Endodermal cell (in vitro differentiated cells): ENCODE measurements around the gene OSBPL3. TPM values are rescaled to one million over a fixed set of nuclear protein-coding genes. Genes with fewer than 3 reads are reported as not detected.
A peak's percentile ranks its signal among the peaks of the same experiment; 100 is the strongest.

Experiments used
- DNase-seq: peaks from one replicate; pipeline ENCODE4 v3.0.0-alpha.2; 2017
- H3K27ac ChIP-seq: 2 replicates; pipeline ENCODE4 v1.5.1; 2013; ENCODE audit warnings: mild to moderate bottlenecking, low read depth, low read length, moderate library complexity
- H3K27me3 ChIP-seq: 2 replicates; pipeline ENCODE4 v1.6.1; 2013; ENCODE audit warnings: mild to moderate bottlenecking, low read length, moderate library complexity; ENCODE audit not compliant: insufficient read depth, control insufficient read depth, poor library complexity, severe bottlenecking
- H3K36me3 ChIP-seq: 2 replicates; pipeline ENCODE4 v1.7.0; 2013; ENCODE audit warnings: mild to moderate bottlenecking, low read length, moderate library complexity; ENCODE audit not compliant: control insufficient read depth, insufficient read depth
- H3K4me1 ChIP-seq: one replicate; pipeline ENCODE4 v1.7.0; 2013; ENCODE audit warnings: low read length; ENCODE audit not compliant: control insufficient read depth, insufficient read depth
- H3K4me3 ChIP-seq: 2 replicates; pipeline ENCODE4 v1.5.1; 2013; ENCODE audit warnings: mild to moderate bottlenecking, low read length, moderate library complexity
- H3K9ac ChIP-seq: 2 replicates; pipeline ENCODE4 v1.6.1; 2013; ENCODE audit warnings: mild to moderate bottlenecking, low read length, moderate library complexity; ENCODE audit not compliant: poor library complexity, severe bottlenecking; ENCODE audit errors: extremely low read depth
- H3K9me3 ChIP-seq: 2 replicates; pipeline ENCODE4 v1.6.1; 2013; ENCODE audit warnings: mild to moderate bottlenecking, low read length, moderate library complexity; ENCODE audit not compliant: control insufficient read depth
- H3K27ac Mint-ChIP-seq: 2 replicates; pipeline ENCODE4 v1.8.0; 2020; ENCODE audit warnings: mixed read lengths
- H3K27me3 Mint-ChIP-seq: 2 replicates; pipeline ENCODE4 v1.8.0; 2021; ENCODE audit warnings: mild to moderate bottlenecking, mixed read lengths; ENCODE audit not compliant: insufficient read depth
- H3K36me3 Mint-ChIP-seq: 2 replicates; pipeline ENCODE4 v1.8.0; 2020; ENCODE audit warnings: low read depth, mixed read lengths
- H3K4me1 Mint-ChIP-seq: 2 replicates; pipeline ENCODE4 v1.8.0; 2020; ENCODE audit warnings: mixed read lengths
- H3K4me3 Mint-ChIP-seq: 2 replicates; pipeline ENCODE4 v1.8.0; 2020; ENCODE audit warnings: mild to moderate bottlenecking, moderate library complexity, mixed read lengths
- H3K9me3 Mint-ChIP-seq: 2 replicates; pipeline ENCODE4 v1.8.0; 2020; ENCODE audit warnings: mild to moderate bottlenecking, mixed read lengths
- WGBS, 2 experiments: methylation state at CpG; one replicate each; pipeline versions ENCODE4 v1.1.5 to v1.1.7; 2013; ENCODE audit warnings: missing lambda C conversion rate in 2 of 2, mixed read lengths in 1 of 2; ENCODE audit not compliant: insufficient coverage in 1 of 2, insufficient read length in 1 of 2; 5-methylcytosine and 5-hydroxymethylcytosine counted together
- total RNA-seq, 2 donors: library from RNA; stranded (reverse); fragmentation: NEBNext Ultra II Directional in 1 of 2; extraction: Animal tissue kit (Norgen Biotek cat#: 25700) in 1 of 2; gene quantifications; 2 replicates in 1 of 2; 3 replicates in 1 of 2; pipeline ENCODE4 v1.2.1, GENCODE V29; 2021
- TF ChIP-seq, protein P1 (sequence below): fragments of 200-600 bp; sonication (generic); conservative IDR thresholded peaks from 2 replicates; pipeline ENCODE4 v1.5.0; 2021; ENCODE audit warnings: antibody characterized with exemption, mild to moderate bottlenecking

Gene OSBPL3
- total RNA-seq, 2 donors from 2014 or later, result 9.8 to 11.3 TPM

DNA sequence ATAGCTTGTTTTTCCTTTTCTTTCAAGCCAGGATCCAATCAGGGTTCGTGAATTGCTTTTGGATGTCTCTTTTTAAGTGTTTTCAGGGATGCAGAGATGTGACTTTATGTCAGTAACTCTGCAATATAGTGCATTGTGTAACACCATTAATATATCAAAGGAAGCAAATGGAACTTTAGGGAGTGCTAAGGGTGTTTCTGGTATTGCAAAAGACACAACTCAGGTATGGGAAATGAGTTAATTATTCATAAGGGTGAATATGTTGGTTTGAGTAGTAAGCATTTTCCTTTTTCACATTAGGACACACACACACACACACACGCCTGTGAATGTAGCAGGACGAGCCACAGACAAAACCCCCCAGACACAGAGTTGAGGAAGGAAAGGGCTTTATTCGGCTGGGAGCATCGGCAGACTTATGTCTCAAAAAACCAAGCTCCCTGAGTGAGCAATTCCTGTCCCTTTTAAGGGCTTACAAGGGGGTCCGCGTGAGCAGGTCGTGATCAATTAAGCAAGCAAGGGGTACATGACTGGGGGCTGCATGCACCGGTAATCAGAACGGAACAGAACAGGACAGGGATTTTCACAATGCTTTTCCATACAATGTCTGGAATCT is 190.9 kb downstream of the OSBPL3 start:
- Mint-ChIP-seq H3K4me1 (no peaks in the 10 kb centered on the region), H3K27ac (no peak overlapping the region), H3K9me3 (peaks cover 39% of the 10 kb centered on the region), H3K27me3 (no peaks in the 10 kb centered on the region), H3K4me3 (no peak overlapping the region), H3K36me3 (peaks cover 3% of the 10 kb centered on the region)
- Histone ChIP-seq H3K4me3 (no peak overlapping the region), H3K27ac (no peak overlapping the region), H3K9ac (no peak overlapping the region), H3K27me3 (no peaks in the 10 kb centered on the region), H3K4me1 (no peaks in the 10 kb centered on the region), H3K36me3 (no peaks in the 10 kb centered on the region), H3K9me3 (peaks cover 21% of the 10 kb centered on the region)
- no peak for DNase-seq
- TF ChIP-seq, protein P1, sequence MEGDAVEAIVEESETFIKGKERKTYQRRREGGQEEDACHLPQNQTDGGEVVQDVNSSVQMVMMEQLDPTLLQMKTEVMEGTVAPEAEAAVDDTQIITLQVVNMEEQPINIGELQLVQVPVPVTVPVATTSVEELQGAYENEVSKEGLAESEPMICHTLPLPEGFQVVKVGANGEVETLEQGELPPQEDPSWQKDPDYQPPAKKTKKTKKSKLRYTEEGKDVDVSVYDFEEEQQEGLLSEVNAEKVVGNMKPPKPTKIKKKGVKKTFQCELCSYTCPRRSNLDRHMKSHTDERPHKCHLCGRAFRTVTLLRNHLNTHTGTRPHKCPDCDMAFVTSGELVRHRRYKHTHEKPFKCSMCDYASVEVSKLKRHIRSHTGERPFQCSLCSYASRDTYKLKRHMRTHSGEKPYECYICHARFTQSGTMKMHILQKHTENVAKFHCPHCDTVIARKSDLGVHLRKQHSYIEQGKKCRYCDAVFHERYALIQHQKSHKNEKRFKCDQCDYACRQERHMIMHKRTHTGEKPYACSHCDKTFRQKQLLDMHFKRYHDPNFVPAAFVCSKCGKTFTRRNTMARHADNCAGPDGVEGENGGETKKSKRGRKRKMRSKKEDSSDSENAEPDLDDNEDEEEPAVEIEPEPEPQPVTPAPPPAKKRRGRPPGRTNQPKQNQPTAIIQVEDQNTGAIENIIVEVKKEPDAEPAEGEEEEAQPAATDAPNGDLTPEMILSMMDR, result no peak
- 89 to 93% methylated on average over 5 to 10 of the region's 10 CpGs for WGBS, 2 experiments

DNA sequence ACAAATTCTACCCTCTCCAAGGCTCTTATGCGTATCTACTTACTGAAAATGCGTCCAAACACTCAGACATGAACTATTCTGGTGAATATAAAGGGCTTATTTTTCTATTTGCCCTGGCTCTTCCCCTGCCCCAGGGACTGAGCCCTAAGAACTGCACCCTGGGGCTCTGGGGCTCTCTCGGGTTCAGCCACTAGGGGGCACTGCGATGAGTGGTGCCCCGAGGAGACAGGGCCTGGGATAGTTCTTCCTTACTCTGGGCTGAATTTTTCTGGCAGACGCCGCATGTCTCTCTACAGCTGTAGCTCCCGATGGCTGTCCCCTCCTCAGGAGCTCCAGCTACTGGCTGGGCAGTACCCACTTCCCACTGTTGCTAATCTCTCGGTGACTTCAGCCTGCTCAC is 191.9 kb downstream of the OSBPL3 start:
- H3K36me3 ChIP-seq, result no peaks in the 10 kb centered on the region
- no peak overlapping the region for H3K9ac ChIP-seq
- no peaks in the 10 kb centered on the region for H3K4me1 ChIP-seq
- H3K27me3 Mint-ChIP-seq, result no peaks in the 10 kb centered on the region
- no peaks in the 10 kb centered on the region for H3K4me1 Mint-ChIP-seq
- H3K9me3 ChIP-seq, result peaks cover 26% of the 10 kb centered on the region
- no peak overlapping the region for H3K27ac Mint-ChIP-seq
- peaks cover 9% of the 10 kb centered on the region for H3K36me3 Mint-ChIP-seq
- no peak overlapping the region for H3K4me3 Mint-ChIP-seq
- peaks cover 49% of the 10 kb centered on the region for H3K9me3 Mint-ChIP-seq
- H3K27ac ChIP-seq, result no peak overlapping the region
- 94 to 95% methylated on average over 7 to 9 of the region's 9 CpGs for WGBS, 2 experiments
- no peak for DNase-seq
- peak overlapping the region; percentile 48 for H3K4me3 ChIP-seq
- no peaks in the 10 kb centered on the region for H3K27me3 ChIP-seq
- TF ChIP-seq, protein P1, result peak; percentile 66

DNA sequence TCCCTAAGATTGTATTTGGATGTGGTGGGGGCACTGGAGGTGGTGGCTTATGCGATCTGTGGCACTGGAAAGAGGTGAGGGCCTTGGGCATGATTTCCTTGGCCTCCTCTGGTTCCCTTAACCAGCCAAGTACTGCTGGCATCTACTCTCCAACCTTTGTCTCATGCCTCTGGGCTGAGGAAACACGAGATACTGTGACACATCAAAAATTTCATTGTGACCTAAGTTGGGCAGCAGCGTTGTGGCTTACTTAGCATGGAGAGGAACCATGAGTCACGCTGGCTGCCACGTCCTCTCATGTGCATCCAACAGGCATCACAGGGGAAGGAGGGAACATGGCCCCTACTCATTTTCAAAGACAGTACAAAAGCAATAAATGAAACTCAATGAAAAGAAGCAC is 193.0 kb downstream of the OSBPL3 start:
- H3K27me3 Mint-ChIP-seq, result no peaks in the 10 kb centered on the region
- Histone ChIP-seq H3K4me1 (no peaks in the 10 kb centered on the region), H3K9me3 (peaks cover 29% of the 10 kb centered on the region), H3K9ac (no peak overlapping the region), H3K4me3 (no peak overlapping the region), H3K27me3 (no peaks in the 10 kb centered on the region), H3K36me3 (no peaks in the 10 kb centered on the region), H3K27ac (no peak overlapping the region)
- TF ChIP-seq, protein P1, result no peak
- 91 to 92% methylated on average over 4 to 5 of the region's 5 CpGs for WGBS, 2 experiments
- no peak for DNase-seq
- H3K9me3 Mint-ChIP-seq, result peaks cover 53% of the 10 kb centered on the region
- H3K36me3 Mint-ChIP-seq, result peaks cover 9% of the 10 kb centered on the region
- no peak overlapping the region for H3K27ac Mint-ChIP-seq
- no peak overlapping the region for H3K4me3 Mint-ChIP-seq
- no peaks in the 10 kb centered on the region for H3K4me1 Mint-ChIP-seq
